NCI-H524 (cell line): ENCODE measurements around the gene CALD1.

Experiments used
- DNase-seq, 2 experiments: peaks; one replicate each; lab custom pipeline; 2025; lab: John Stamatoyannopoulos, UW

Gene CALD1

DNA sequence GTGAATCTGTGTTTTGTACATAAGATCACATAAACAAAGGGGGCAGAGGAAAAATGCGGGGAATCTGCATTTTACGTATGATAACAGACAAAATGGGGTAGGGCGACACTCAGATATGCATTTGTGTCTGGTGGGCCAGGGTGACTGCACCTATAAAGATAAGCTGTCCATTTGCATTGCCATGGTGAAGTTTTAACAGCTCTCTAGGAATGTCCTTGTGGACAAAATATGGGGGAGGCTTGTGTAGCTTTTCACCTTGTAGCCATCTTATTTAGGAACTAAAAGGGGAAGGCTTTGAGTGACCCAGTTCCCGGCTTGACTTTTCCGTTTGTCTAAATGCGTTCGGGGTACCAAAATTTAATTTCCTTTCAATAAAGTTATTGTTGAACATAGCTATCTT lies 114.5 kb downstream of the CALD1 start:
- DNase-seq = no peak

DNA sequence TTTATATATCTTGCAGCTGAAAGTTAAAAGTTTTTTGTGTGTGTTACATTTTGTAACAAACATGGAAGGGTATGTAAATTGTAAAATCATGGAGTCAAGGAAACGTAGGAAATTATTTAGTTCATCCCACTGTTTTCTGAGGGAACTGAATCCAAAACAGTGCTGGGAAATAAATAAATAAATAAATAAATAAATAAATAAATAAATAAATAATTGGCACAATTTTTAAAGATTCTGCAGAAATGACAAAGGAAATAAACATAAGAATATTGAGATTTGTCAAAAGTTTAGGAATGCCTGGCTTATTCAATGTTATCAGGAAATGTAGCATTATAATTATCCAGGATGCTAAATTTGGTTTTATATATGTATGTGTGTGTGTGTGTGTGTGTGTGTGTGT lies 115.5 kb downstream of the CALD1 start:
- no peak for DNase-seq

DNA sequence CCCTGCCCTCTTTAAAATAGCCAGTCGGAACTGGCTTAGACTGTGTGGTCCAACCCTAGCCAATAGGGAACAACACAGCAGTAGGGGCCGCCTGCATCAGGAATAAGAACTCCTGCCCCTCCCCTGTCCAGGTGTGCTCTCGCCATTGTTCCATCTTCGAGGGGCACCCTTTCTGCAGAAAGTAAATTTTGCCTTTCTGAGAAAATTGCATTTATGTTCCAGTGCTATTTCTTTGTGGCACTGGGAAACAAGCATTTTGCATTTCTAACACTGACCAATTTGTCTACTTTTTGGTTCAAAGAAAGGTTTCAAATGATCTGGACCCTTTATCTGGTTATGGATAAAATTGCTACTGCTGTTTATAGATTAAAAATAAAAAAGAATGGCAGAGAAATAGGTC lies 116.6 kb downstream of the CALD1 start:
- no peak for DNase-seq

DNA sequence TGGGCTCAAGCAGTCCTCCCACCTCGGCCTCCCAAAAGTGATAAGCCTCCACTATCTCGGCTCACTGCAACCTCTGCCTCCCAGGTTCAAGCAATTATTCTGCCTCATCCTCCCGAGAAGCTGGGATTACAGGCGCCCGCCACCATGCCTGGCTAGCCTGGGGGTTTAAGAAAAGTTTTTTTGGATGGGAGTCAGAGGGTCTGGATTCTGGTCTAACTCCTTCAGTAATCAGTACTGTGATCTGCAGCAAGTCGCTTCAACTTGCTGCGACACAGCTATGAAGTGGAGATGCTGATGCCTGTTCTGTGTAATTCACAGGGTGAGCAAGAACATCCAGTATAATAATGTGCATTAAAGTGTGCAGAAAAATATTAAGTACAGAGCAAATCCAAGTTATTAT lies 118.5 kb downstream of the CALD1 start:
- DNase-seq = no peak

DNA sequence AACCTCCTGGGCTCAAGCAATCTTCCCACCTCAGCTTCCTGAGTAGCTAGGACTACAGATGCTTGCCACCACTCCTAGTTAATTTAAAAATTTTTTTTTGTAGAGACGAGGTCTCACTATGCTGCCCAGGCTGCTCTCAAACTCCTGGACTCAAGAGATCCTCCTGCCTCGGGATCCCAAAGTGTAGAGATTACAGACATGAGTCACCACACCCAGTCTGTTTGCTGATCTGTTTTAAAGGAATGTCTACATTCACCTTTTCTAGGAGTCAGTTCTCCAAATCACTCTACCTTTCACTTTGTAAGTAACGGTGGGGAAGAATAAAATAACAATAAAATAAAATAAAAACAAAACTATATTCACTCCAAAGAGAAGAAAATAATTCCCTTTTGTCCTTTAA lies 120.3 kb downstream of the CALD1 start:
- no peak for DNase-seq

DNA sequence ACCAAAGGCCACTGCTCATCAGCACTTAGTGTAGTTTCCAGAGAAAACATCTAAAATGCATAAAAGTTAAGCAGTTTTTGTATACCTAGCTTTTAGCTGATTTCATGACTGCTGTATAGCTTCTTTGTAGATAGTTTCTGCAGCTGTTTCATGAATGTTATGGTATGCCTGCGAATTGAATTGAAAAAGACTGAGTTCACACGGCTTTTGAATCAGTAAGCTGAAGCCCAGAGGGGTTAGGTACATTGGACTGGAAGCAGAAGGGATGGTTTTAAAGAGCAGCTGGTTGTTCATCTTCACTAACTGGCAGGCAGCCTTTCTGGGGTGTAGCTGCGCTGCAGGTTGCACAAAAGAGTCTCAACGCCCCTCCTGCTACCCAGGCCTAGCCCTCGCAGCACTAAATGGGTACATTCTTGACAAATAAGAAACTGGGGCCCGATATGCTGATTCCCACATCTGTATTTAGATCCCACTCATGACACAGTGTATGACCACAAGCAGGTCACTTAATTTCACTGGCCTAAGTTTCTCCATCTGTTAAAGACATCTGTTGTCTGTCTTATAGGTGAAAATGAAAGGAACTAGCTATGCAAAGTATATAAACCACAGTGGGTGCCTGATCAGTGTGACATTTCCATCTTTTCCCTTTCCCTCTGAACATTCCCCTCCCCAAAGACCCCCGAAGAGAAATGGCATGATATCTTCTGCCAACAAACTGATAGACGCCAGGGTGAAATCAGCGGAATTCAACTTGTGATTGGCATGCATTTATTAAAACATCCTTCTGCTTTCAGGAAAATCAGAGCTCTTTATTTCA lies 120.9 kb downstream of the CALD1 start:
- DNase-seq = peak; percentile 28 to 76

DNA sequence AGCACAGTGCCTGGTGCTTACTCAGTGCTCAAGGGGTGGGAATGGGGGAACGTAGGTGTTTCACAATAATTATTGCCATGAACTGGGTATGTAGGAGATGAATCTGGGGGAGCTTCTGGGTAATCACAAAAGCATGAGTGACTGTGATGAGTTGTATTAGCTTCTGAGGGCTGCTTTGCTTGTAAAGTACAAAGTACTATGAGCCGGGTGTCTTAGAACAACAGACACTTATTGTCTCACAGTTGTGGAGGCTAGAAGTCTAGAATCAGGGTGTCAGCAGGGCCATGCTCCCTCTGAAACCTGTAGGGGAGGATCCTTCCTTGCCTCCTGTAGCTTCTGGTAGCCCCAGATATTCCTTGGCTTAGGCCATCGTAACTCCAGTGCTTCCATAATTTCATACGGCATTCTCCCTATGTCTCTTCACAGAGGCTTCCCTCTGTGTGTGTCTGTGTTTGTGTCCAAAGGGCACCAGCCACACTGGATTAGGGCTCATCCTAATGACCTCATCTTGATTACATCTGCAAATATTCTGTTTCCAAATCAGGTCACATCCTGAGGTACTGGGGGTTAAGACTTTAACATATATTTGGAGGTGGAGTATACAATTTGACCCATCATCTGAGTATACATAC lies 122.1 kb downstream of the CALD1 start:
- no peak for DNase-seq

DNA sequence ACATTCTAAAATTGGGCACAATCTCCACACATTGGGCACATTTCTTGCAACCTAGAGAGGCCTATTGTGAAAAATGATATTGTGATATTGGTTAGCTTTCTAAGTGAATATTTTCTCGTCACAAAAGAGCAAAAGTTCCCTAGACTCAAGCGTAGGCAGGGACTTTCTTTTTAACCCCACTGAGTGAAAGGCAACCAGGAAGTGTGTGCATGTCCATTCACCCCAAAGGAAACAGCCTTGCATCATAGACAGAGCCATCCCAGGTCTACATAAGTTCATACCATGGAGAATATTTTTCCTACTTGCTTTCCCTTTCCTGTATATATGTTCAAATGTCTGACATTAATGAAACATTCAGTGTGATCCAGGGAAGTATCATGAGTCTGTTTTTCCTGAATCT lies 122.6 kb downstream of the CALD1 start:
- no peak for DNase-seq

DNA sequence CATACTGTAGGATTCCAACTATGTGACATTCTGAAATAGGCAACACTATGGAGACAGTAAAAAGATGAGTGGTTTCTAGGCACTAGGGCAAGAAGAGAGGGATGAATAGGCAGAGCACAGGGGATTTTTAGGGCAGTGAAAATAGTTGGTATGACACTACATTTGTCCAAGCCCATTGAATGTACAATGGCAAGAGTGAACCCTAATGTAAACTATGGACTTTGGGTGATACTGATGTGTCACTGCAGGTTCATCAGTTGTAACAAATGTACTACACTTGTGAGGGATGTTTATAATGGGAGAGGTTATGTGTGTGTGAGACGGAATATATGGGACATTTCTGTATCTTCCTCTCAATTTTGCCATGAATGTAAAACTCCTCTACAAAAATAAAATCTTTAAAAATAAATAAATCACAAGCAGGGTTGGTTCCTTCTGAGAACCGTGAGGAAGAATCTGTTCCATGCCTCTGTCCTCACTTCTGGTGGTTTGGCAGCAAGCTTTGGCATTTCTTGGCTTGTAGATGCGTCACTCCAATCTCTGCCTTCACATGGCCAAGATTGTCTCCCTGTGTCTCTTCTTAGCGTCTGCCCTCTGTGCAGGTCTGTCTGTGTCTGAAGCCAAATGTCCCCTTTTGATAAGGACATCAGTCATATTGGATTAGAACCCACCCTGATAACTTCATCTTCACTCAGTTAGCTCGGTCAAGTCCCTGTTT lies 123.8 kb downstream of the CALD1 start:
- DNase-seq = no peak

DNA sequence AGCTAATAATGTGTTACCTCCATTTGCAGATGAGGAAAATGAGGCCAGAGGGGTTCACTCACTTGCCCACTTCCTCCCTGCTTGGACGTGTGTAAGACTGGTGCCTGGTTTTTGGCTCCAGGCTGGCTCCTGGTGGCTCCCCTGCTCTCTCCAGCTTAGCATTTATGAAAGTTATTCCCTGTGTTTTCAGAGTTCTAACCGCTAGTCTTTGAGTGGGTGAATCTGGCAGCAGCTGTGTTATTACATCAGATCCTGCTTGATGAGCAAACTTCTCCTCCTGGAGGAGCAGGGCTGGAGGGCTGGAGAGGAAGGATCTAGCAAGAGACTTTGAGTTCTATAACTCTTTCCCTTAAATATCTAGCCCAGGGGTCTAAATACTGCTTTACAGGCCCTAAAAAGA lies 125.9 kb downstream of the CALD1 start:
- DNase-seq = peak in 1 of 2 experiments; percentile 20

DNA sequence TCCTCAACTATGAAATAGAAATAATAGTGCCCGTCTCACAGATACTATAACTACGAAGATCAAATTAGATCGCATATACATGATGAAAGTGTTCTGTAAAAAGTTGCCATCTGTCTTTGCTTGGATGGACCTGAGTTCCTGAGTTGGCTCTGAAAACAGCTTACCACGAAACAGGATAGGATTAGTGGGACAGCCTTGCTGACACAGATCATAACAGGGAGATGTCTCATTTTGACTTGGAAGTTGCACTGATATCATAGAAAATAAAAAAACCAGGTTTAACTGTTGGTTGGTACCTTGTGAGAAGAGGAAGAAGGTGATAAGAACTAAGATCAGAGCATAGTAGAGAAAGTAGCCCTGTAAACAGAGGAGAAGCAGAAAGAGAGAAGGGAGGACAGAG lies 127.6 kb downstream of the CALD1 start:
- peak; percentile 13 to 36 for DNase-seq

DNA sequence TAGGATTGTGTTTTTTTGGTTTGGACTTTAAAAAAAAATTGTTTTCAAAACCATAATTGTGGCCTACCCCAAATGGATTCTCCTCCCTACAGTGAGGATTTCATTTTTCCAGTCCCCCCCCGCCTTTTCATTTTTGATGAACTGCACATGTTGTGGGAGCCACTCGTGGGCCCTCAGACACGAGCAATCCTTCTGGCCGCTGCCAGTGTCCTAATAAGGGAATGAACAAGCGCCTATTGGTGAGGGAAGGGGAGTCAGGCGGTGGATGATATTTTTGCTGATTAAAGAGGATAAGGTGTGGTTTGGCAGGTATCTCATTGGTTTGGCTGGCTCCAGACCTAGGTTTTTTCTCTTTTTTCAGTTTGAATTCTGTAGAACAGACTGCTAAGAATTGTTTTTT lies 128.2 kb downstream of the CALD1 start:
- peak in 1 of 2 experiments; percentile 9 for DNase-seq

DNA sequence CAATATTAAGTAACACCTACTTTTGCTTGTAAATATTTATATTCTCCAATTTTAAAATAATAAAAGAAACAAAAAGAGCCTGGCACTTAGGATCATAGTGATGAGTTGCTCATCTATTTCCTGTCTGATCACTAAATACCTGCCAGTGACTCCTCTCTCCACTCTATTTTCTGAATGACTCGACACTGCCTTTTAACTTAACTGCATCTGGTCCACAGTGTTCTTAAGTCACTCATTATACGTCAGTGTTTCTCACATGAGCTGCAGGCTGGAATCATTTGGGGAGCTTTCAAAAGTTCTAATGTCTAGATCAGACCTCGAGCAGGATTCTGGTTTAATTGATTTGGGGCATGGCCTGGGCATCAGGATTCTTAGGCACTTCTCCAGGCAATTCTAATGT lies 128.9 kb downstream of the CALD1 start:
- no peak for DNase-seq

DNA sequence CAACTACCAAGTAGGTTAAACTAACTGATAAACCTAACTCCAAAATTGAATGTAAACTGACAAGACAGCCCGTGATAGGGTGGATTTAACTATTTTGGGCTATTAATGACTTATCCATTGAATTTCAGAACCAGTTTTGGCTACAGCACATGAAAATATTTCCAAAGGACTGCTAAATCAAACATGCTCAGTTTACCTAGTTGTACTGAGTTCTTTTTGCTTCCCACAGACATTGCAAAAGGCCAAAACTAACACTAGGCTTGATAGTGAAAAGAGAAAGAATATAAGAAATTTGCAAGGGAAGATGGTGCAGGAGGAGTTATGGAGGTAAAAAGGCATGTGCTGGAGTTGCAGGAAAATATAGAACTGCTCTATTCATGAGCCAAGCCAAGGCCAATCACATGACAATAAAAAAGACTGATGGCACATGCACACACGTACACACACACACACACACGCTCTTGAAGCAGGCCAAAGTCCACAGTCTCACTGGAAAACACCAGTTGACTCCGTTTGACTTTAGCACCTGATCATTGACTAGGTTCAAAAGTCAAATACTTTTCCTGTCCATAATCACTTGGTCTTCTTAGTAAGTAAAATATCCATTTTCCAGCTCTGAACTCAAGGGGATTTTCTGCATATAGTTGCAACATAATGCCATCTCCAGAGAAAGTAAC lies 130.9 kb downstream of the CALD1 start:
- no peak for DNase-seq

DNA sequence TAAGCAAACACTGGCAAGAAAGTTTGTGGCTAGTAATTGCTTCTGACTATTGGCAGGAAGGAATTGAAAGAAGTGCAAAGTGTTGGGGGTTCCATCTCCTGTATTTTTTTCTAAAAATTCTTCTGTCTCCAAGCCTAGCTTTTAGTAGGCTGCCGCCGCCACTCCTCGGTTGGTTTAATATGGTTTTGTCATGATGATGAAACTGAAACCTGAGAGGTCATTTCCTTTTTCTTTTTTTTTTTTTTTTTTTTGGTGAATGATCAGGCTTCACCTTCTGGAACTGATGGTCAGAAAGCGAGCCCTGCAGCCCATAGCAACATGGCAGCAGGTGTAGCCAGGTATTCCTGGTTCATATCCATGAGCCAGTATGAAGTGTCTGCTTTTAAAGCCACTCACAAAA lies 131.5 kb downstream of the CALD1 start:
- DNase-seq = no peak

DNA sequence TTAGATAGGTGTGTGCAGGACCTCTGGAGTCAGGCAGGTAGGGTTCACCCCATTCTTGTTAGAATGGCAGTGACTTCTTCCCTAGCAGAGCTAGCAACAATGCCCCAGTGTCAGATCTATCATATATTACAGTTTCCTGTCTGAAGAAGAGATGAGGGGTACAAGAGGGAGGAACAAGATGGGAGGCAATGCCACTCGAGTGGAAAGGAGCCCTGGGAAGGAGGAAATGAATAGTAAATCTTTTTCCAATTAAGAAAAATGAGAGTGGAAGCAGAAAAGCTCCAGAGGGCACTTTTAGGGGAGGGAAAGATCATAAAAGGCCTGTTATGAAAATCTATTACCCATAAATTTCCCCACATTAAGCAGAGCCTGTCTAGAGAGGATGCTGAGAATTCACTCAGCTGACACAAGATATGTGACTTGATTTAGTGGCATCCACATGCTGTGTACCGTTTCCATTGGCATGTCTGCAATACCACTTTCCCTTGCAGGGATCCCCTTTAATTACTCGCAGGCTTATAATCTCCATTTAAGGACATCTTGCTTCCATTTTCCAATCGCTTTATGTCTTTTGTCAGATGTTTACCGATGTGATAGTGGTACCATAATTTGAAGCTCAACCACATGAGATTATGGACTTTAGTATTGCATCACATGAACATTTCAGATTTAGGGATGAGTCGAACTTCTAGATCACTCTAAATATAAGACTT lies 136.9 kb downstream of the CALD1 start:
- DNase-seq = no peak

DNA sequence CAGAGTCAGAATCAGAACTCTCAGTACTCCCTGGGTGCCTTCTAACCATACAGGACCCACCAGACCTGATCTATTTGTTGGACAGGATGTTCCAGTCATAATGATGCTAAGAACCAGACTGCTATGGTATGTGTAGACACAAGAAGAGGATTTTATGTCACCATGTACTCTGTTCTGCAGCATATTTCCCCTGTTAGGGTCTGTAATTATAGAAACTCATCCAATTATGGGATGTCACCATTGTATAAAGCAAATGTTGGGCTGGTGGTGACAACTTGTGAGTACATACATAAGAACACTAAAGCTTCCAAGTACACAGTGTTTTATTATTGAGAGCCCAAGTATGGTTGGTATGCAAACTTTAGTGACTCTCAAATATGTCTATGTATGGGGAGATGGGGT lies 139.8 kb downstream of the CALD1 start:
- no peak for DNase-seq

DNA sequence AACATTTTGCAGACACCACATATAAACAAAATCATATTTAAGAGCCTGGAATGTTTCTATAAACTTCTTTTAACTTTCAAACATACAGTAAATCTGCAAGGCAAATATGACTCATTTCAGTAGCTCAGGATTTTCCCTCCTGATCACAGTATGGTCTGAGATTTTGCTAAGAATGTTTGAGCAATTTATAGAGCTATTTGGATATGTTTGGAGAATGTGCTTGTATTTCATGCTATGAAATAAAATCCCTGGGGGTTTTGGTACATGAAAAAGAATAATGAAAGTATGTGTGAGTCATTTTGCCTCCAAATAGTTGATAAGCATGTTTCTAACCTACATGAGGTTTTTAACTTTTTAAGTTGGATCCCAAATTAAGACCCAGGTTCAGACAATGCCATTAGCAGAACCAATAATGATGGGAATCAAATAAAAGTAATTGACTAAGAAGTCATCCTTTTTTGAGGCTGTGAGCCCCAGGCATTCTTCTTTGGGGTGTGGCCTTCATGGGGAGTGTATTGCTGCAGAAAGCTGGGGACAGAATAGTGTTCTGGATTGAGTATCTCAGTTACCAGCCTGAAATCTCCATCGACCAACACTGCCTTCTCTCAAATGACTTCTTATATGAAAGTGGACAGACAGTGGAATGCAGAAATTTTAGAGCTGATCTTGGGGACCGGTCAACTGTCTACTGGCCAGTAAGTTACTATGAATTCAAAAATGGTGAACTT lies 140.8 kb downstream of the CALD1 start:
- no peak for DNase-seq

DNA sequence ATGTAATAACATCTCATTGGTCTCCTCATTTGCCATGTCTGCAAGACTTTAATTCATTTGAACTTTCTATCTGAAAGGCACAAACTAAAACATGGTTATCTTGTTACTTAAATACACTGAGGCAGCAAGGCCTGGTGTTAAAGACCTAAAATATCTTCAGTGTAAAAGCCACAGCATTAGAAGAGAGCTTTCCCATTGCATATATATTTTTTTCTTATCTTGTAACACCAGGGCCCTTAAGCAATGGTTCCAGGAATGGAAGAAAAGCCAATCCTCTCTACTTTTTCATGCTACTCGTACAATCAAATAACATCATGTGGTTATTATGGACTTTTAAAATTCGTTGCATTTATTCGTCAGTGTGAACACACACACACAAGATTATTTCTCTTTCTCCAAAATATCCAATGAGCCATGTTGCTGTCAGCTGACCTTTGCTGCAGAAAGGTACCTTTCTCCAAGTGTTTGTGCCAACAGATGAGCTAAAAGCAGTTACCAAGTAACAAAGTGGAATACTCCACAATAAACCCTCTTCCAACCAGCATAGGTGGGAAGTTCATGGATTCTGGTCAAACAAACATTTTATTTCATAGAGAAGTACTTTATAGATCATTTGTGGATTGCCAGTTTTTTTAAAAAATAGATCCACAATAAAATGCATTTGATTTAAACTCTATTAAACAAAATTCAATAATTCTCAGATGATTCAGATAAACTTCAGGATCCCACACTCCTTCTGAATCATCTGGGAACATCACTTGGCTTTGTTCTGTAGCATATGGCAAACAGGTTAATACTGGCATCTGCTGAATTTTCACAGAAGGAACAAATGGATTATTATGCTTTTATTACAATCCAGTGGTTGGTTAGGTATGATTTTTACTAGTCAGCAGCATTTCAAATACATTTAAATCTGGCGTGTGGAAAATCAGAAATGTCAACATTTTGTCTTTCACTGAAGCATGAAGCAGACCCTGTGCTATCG lies 143.6 kb downstream of the CALD1 start:
- no peak for DNase-seq

DNA sequence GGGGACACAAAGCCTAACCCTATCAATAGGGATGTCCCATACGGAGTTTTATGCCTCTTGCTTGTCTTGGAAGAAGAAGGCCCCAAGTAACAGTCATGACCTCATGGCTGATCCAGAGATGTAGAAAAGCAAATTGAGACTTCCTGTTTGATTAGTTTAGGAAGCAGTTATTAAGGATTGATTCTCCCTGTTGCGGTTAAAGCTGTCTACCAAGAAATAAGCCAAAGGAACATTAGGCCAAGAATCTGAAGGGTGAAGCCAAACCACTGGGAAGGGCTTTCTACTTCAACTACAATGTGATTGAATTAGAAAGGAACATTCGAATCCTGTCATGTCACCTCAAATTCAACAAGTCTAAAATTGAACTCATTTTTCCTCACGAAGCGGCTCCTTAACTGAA lies 146.3 kb downstream of the CALD1 start:
- no peak for DNase-seq
